CD14-positive monocyte (primary cell): Measurements from ENCODE around the gene MALRD1. TPM values are rescaled to one million over a fixed set of nuclear protein-coding genes. Genes with fewer than 3 reads are reported as not detected.

Experiments used
- DNase-seq, 3 donors: peaks; one replicate each; pipeline ENCODE4 v3.0.0-alpha.2; 2011 to 2022
- H2AFZ ChIP-seq: 2 replicates; pipeline ENCODE4 v1.6.0; 2012; ENCODE audit warnings: mild to moderate bottlenecking, low read depth, low read length, inconsistent platforms; ENCODE audit not compliant: insufficient read depth, poor library complexity, severe bottlenecking
- H3K27ac ChIP-seq, 2 donors: 1 replicate in 1 of 2; 2 replicates in 1 of 2; pipeline ENCODE4 v1.5.1; 2012 to 2013; ENCODE audit warnings: low read length in 2 of 2, control low read depth in 1 of 2, inconsistent platforms in 1 of 2, low read depth in 1 of 2, mild to moderate bottlenecking in 1 of 2
- H3K27me3 ChIP-seq, 2 donors: one replicate each; pipeline versions ENCODE4 v1.6.0 to v1.6.1; 2011 to 2013; ENCODE audit warnings: low read length in 2 of 2; ENCODE audit not compliant: control insufficient read depth in 2 of 2, insufficient read depth in 2 of 2
- H3K36me3 ChIP-seq, 2 donors: replicated peaks in 1 of 2; 1 replicate in 1 of 2; 2 replicates in 1 of 2; pipeline versions ENCODE4 v1.5.1 to v1.6.1; 2012 to 2013; ENCODE audit warnings: low read length in 2 of 2, control low read depth in 1 of 2, inconsistent platforms in 1 of 2, mild to moderate bottlenecking in 1 of 2; ENCODE audit not compliant: insufficient read depth in 2 of 2, control insufficient read depth in 1 of 2
- H3K4me1 ChIP-seq, 2 donors: 1 replicate in 1 of 2; 2 replicates in 1 of 2; pipeline versions ENCODE4 v1.5.1 to v1.6.1; 2012 to 2013; ENCODE audit warnings: low read length in 2 of 2, control low read depth in 1 of 2, inconsistent platforms in 1 of 2, mild to moderate bottlenecking in 1 of 2, moderate library complexity in 1 of 2; ENCODE audit not compliant: insufficient read depth in 2 of 2, control insufficient read depth in 1 of 2
- H3K4me2 ChIP-seq: replicated peaks from 2 replicates; pipeline ENCODE3; 2012; ENCODE audit warnings: low read length, moderate library complexity, mild to moderate bottlenecking; ENCODE audit not compliant: poor library complexity, severe bottlenecking; ENCODE audit errors: extremely low read depth
- H3K4me3 ChIP-seq, 3 experiments: fragments of 200-600 bp in 1 of 3; sonication (generic) in 1 of 3; replicated peaks in 1 of 3; 1 replicate in 2 of 3; 2 replicates in 1 of 3; pipeline ENCODE4 v1.5.1; 2011 to 2013; ENCODE audit warnings: low read length in 3 of 3, mild to moderate bottlenecking in 3 of 3, control low read depth in 2 of 3, low read depth in 2 of 3, inconsistent platforms in 1 of 3, moderate library complexity in 1 of 3
- H3K79me2 ChIP-seq: 2 replicates; pipeline ENCODE4 v1.6.0; 2012; ENCODE audit warnings: mild to moderate bottlenecking, control low read depth, inconsistent platforms, low read length, moderate library complexity; ENCODE audit not compliant: insufficient read depth
- H3K9ac ChIP-seq: 2 replicates; pipeline ENCODE4 v1.6.0; 2017; ENCODE audit warnings: low read length, mild to moderate bottlenecking; ENCODE audit not compliant: insufficient read depth, poor library complexity, severe bottlenecking
- H3K9me3 ChIP-seq, 2 donors: replicated peaks in 1 of 2; 1 replicate in 1 of 2; 2 replicates in 1 of 2; pipeline versions ENCODE4 v1.5.1 to v1.6.1; 2012 to 2013; ENCODE audit warnings: low read length in 2 of 2, control low read depth in 1 of 2; ENCODE audit not compliant: control insufficient read depth in 1 of 2, insufficient read depth in 1 of 2
- H4K20me1 ChIP-seq: 2 replicates; pipeline ENCODE4 v1.6.0; 2012; ENCODE audit warnings: mild to moderate bottlenecking, low read length, control low read depth, moderate library complexity; ENCODE audit not compliant: insufficient read depth
- H3K27ac Mint-ChIP-seq, 7 donors: one replicate each; pipeline ENCODE4 v1.8.0; 2020; ENCODE audit warnings: mild to moderate bottlenecking in 7 of 7, mixed read lengths in 7 of 7, moderate library complexity in 6 of 7, inconsistent platforms in 2 of 7
- H3K27me3 Mint-ChIP-seq, 3 donors: one replicate each; pipeline ENCODE4 v1.8.0; 2021 to 2022; ENCODE audit warnings: low read depth in 3 of 3, mild to moderate bottlenecking in 3 of 3, mixed read lengths in 3 of 3, moderate library complexity in 3 of 3, inconsistent platforms in 1 of 3
- H3K36me3 Mint-ChIP-seq, 2 donors: one replicate each; pipeline ENCODE4 v1.8.0; 2020; ENCODE audit warnings: mixed read lengths in 2 of 2, inconsistent platforms in 1 of 2, mild to moderate bottlenecking in 1 of 2
- H3K4me1 Mint-ChIP-seq: one replicate; pipeline ENCODE4 v1.8.0; 2020; ENCODE audit warnings: mild to moderate bottlenecking, mixed read lengths
- H3K4me3 Mint-ChIP-seq, 2 donors: one replicate each; pipeline ENCODE4 v1.8.0; 2020; ENCODE audit warnings: mild to moderate bottlenecking in 2 of 2, mixed read lengths in 2 of 2, moderate library complexity in 1 of 2
- H3K9me3 Mint-ChIP-seq, 7 donors: one replicate each; pipeline ENCODE4 v1.8.0; 2020 to 2022; ENCODE audit warnings: mixed read lengths in 7 of 7, mild to moderate bottlenecking in 6 of 7, moderate library complexity in 6 of 7, inconsistent platforms in 2 of 7
- WGBS: methylation state at CpG from one replicate; pipeline ENCODE4 v1.1.5; 2013; ENCODE audit warnings: missing lambda C conversion rate; ENCODE audit not compliant: insufficient coverage; 5-methylcytosine and 5-hydroxymethylcytosine counted together
- intact Hi-C, 2 donors: fragments of 100-400 bp; cut with micrococcal nuclease; formaldehyde crosslinking; loops; one replicate each; pipeline versions ENCODE4 v1.15.0 to v1.15.1; 2023
- polyA plus RNA-seq, 3 donors: library from polyadenylated mRNA; depleted of rRNA in 1 of 3; unstranded in 2 of 3; stranded (reverse) in 1 of 3; fragments of 300-500 nt in 2 of 3; fragments of >200 nt in 1 of 3; fragmentation: Illumina TruSeq in 2 of 3; gene quantifications; 1 replicate in 2 of 3; 2 replicates in 1 of 3; pipeline ENCODE4 v1.2.3, GENCODE V29; 2012 to 2021
- TF ChIP-seq, protein P1 (sequence below): fragments of 200-600 bp; IDR thresholded peaks from one replicate; pipeline ENCODE4 v1.8.0; 2022; ENCODE audit warnings: antibody characterized with exemption, mild to moderate bottlenecking

MALRD1 gene
- polyA plus RNA-seq, 3 donors, result not detected

DNA sequence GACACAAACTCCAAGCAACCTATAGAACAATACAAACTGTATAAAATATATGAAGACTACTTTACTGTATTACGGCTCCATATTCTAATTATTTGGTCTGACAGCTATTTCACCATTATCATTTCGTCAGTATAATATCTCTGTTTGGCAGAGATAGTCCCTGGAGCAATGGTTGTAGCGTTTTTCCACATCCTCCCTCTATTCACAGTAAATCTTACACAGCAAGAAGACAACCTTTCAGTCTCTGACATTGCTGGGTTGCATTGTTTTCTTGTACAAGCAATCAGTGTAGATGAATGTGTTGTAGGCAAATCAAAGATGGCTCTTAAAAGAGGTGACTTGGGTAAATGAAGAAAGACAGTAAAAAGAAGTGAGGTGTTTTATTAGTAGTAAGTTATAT is 662.0 kb downstream of the MALRD1 start:
- TF ChIP-seq, protein P1, sequence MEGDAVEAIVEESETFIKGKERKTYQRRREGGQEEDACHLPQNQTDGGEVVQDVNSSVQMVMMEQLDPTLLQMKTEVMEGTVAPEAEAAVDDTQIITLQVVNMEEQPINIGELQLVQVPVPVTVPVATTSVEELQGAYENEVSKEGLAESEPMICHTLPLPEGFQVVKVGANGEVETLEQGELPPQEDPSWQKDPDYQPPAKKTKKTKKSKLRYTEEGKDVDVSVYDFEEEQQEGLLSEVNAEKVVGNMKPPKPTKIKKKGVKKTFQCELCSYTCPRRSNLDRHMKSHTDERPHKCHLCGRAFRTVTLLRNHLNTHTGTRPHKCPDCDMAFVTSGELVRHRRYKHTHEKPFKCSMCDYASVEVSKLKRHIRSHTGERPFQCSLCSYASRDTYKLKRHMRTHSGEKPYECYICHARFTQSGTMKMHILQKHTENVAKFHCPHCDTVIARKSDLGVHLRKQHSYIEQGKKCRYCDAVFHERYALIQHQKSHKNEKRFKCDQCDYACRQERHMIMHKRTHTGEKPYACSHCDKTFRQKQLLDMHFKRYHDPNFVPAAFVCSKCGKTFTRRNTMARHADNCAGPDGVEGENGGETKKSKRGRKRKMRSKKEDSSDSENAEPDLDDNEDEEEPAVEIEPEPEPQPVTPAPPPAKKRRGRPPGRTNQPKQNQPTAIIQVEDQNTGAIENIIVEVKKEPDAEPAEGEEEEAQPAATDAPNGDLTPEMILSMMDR, result no peak
- no peak for DNase-seq
- no peaks in the 10 kb centered on the region for H3K4me1 Mint-ChIP-seq
- no peaks in the 10 kb centered on the region for H3K36me3 Mint-ChIP-seq
- peaks cover 14 to 27% (median 18%) of the 10 kb centered on the region in 7 donors for H3K9me3 Mint-ChIP-seq
- Histone ChIP-seq H3K4me3 (no peak overlapping the region), H4K20me1 (no peaks in the 10 kb centered on the region), H3K27ac (no peak overlapping the region), H3K27me3 (no peaks in the 10 kb centered on the region), H3K36me3 (no peaks in the 10 kb centered on the region), H3K9ac (no peak overlapping the region), H3K4me2 (no peak overlapping the region), H3K9me3 (peaks cover 19 to 21% of the 10 kb centered on the region in 2 donors), H2AFZ (no peak overlapping the region), H3K79me2 (no peaks in the 10 kb centered on the region), H3K4me1 (no peaks in the 10 kb centered on the region)
- H3K4me3 Mint-ChIP-seq, result no peak overlapping the region
- intact Hi-C loops, result no loop called here
- peaks cover 0 to 1% (median 0%) of the 10 kb centered on the region in 3 donors for H3K27me3 Mint-ChIP-seq
- no peak overlapping the region for H3K27ac Mint-ChIP-seq
- WGBS, result no CpG with 5 or more reads among the region's 3 CpGs

DNA sequence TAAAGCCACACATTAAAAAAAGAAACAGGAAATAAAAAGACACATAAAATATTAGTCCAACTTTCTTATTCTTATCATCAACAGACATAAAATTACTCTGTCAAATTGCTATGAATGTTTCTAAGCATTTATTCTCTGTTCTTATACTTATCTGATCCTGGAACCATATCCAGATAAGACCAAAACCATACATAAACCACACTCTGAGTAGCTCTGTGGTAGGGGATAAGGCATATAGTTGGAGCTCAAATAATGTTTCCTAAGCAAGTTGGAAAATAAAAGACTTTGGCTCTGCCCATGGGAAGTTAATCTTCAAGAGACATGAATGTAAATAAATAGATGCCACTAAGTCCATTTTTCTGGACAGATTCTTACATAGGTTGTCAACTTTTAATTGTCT is 664.6 kb downstream of the MALRD1 start:
- DNase-seq, result no peak
- no peak overlapping the region for H3K4me3 ChIP-seq
- H3K27me3 ChIP-seq, result no peaks in the 10 kb centered on the region
- H3K27ac Mint-ChIP-seq, result no peak overlapping the region
- H3K4me1 ChIP-seq, result no peaks in the 10 kb centered on the region
- no peaks in the 10 kb centered on the region for H3K36me3 ChIP-seq
- no peak overlapping the region for H3K27ac ChIP-seq
- no peaks in the 10 kb centered on the region for H3K36me3 Mint-ChIP-seq
- no peaks in the 10 kb centered on the region for H3K4me1 Mint-ChIP-seq
- H3K79me2 ChIP-seq, result no peaks in the 10 kb centered on the region
- peaks cover 17 to 30% (median 21%) of the 10 kb centered on the region in 7 donors for H3K9me3 Mint-ChIP-seq
- H3K27me3 Mint-ChIP-seq, result no peaks in the 10 kb centered on the region
- TF ChIP-seq, protein P1, result no peak
- H3K4me2 ChIP-seq, result no peak overlapping the region
- no peak overlapping the region for H3K4me3 Mint-ChIP-seq
- H3K9ac ChIP-seq, result no peak overlapping the region
- peaks cover 23 to 32% of the 10 kb centered on the region in 2 donors for H3K9me3 ChIP-seq
- H2AFZ ChIP-seq, result no peak overlapping the region
- intact Hi-C loops, result no loop called here
- no peaks in the 10 kb centered on the region for H4K20me1 ChIP-seq
